ENCODE results near the gene TULP1. TPM values are rescaled to one million over a fixed set of nuclear protein-coding genes. Genes with fewer than 3 reads are reported as not detected.
A peak's percentile ranks its signal among the peaks of the same experiment; 100 is the strongest.

TULP1 gene
- total and polyA plus RNA-seq, 2 of the 13 experiments (the other 11 are each of a cell fraction or from before 2014, with no cell fraction given) = not detected

DNA sequence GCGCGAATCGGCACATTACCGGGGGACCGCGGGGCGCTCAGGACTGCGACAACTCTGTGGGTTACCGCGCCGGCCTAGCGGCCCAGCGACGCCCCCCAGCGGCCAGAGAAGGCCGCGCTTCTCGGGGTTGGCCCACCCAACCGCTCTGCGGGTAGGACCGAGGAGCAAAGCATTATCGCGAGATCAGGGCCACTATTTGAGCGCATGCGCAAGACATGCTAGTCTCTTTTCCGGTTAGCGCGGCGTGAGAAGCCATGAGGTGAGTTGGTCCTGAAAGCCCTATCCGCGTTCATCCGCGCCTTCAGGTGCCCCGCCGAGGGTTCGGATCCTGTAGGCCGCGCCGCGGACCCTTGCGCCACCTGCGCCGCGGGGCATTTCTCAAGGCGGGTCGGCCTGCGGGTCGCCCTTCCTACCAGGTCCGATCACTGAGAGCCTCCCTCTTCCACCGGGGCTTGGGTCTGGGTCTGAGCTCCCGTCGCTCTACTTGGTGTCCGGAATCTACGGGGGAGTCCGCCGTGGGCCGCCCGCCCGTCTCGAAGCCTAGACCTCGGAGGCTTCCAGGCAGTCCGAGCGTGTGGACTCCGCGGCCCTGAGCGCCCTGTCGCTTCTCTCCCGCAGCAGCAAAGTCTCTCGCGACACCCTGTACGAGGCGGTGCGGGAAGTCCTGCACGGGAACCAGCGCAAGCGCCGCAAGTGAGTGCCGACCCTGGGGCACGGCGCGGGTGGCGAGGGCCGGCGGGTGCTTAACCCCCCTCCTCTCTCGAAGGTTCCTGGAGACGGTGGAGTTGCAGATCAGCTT lies 44.3 kb downstream of the TULP1 start, which contains the start of gene RPL10A (continued):
- TF ChIP-seq, protein P1, sequence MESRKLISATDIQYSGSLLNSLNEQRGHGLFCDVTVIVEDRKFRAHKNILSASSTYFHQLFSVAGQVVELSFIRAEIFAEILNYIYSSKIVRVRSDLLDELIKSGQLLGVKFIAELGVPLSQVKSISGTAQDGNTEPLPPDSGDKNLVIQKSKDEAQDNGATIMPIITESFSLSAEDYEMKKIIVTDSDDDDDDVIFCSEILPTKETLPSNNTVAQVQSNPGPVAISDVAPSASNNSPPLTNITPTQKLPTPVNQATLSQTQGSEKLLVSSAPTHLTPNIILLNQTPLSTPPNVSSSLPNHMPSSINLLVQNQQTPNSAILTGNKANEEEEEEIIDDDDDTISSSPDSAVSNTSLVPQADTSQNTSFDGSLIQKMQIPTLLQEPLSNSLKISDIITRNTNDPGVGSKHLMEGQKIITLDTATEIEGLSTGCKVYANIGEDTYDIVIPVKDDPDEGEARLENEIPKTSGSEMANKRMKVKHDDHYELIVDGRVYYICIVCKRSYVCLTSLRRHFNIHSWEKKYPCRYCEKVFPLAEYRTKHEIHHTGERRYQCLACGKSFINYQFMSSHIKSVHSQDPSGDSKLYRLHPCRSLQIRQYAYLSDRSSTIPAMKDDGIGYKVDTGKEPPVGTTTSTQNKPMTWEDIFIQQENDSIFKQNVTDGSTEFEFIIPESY (CRISPR knock-in tag; IDR thresholded peaks at IDR 0.05) = peak; percentile 73
- TF ChIP-seq, protein P2, sequence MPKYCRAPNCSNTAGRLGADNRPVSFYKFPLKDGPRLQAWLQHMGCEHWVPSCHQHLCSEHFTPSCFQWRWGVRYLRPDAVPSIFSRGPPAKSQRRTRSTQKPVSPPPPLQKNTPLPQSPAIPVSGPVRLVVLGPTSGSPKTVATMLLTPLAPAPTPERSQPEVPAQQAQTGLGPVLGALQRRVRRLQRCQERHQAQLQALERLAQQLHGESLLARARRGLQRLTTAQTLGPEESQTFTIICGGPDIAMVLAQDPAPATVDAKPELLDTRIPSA (CRISPR knock-in tag; IDR thresholded peaks at IDR 0.05; ENCODE audit: borderline replicate concordance) = peak; percentile 89; the same call in 1 of the 2 replicates
- 0 out of 2 replicates have a peak, but pooled peaks have one; percentile 55 for TF ChIP-seq U2AF2 (IDR thresholded peaks at IDR 0.05; ENCODE audit: low read depth, low read length)
- TF ChIP-seq REXO4 (CRISPR knock-in tag; IDR thresholded peaks at IDR 0.05; ENCODE audit: borderline replicate concordance) = no peak
- peak; percentile 94 for TF ChIP-seq PHF8 (CRISPR knock-in tag; IDR thresholded peaks at IDR 0.05)
- TF ChIP-seq, protein P3, sequence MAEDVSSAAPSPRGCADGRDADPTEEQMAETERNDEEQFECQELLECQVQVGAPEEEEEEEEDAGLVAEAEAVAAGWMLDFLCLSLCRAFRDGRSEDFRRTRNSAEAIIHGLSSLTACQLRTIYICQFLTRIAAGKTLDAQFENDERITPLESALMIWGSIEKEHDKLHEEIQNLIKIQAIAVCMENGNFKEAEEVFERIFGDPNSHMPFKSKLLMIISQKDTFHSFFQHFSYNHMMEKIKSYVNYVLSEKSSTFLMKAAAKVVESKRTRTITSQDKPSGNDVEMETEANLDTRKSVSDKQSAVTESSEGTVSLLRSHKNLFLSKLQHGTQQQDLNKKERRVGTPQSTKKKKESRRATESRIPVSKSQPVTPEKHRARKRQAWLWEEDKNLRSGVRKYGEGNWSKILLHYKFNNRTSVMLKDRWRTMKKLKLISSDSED (CRISPR knock-in tag; IDR thresholded peaks at IDR 0.05) = peak; percentile 64; the same call in 1 of the 2 replicates
- TF ChIP-seq ZNF30 (CRISPR knock-in tag; IDR thresholded peaks at IDR 0.05) = peak; percentile 93; the same call in 1 of the 2 replicates
- TF ChIP-seq ZNF446 (CRISPR knock-in tag; IDR thresholded peaks at IDR 0.05) = peak; percentile 84; the same call in 1 of the 2 replicates
- peak; percentile 59; the same call in 1 of the 2 replicates for TF ChIP-seq MAFF (IDR thresholded peaks at IDR 0.05; ENCODE audit: low read depth, low read length)
- peak; percentile 58; the same call in 1 of the 2 replicates for TF ChIP-seq ZNF143 (CRISPR knock-in tag; IDR thresholded peaks at IDR 0.05)
- TF ChIP-seq, protein P4, sequence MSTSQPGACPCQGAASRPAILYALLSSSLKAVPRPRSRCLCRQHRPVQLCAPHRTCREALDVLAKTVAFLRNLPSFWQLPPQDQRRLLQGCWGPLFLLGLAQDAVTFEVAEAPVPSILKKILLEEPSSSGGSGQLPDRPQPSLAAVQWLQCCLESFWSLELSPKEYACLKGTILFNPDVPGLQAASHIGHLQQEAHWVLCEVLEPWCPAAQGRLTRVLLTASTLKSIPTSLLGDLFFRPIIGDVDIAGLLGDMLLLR (CRISPR knock-in tag; IDR thresholded peaks at IDR 0.05) = peak; percentile 98
- TF ChIP-seq PHF20 (CRISPR knock-in tag; IDR thresholded peaks at IDR 0.05) = peak; percentile 87
- TF ChIP-seq, protein P5, sequence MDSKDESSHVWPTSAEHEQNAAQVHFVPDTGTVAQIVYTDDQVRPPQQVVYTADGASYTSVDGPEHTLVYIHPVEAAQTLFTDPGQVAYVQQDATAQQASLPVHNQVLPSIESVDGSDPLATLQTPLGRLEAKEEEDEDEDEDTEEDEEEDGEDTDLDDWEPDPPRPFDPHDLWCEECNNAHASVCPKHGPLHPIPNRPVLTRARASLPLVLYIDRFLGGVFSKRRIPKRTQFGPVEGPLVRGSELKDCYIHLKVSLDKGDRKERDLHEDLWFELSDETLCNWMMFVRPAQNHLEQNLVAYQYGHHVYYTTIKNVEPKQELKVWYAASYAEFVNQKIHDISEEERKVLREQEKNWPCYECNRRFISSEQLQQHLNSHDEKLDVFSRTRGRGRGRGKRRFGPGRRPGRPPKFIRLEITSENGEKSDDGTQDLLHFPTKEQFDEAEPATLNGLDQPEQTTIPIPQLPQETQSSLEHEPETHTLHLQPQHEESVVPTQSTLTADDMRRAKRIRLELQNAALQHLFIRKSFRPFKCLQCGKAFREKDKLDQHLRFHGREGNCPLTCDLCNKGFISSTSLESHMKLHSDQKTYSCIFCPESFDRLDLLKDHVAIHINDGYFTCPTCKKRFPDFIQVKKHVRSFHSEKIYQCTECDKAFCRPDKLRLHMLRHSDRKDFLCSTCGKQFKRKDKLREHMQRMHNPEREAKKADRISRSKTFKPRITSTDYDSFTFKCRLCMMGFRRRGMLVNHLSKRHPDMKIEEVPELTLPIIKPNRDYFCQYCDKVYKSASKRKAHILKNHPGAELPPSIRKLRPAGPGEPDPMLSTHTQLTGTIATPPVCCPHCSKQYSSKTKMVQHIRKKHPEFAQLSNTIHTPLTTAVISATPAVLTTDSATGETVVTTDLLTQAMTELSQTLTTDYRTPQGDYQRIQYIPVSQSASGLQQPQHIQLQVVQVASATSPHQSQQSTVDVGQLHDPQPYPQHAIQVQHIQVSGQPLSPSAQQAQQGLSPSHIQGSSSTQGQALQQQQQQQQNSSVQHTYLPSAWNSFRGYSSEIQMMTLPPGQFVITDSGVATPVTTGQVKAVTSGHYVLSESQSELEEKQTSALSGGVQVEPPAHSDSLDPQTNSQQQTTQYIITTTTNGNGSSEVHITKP (CRISPR knock-in tag; IDR thresholded peaks at IDR 0.05; ENCODE audit: low read depth) = peak; percentile 94
- TF ChIP-seq ZNF484 (CRISPR knock-in tag; IDR thresholded peaks at IDR 0.05; ENCODE audit: borderline replicate concordance, low read depth) = no peak
- TF ChIP-seq MAFG (CRISPR knock-in tag; IDR thresholded peaks at IDR 0.05) = no peak
- TF ChIP-seq, protein P6, sequence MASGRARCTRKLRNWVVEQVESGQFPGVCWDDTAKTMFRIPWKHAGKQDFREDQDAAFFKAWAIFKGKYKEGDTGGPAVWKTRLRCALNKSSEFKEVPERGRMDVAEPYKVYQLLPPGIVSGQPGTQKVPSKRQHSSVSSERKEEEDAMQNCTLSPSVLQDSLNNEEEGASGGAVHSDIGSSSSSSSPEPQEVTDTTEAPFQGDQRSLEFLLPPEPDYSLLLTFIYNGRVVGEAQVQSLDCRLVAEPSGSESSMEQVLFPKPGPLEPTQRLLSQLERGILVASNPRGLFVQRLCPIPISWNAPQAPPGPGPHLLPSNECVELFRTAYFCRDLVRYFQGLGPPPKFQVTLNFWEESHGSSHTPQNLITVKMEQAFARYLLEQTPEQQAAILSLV (CRISPR knock-in tag; IDR thresholded peaks at IDR 0.05; ENCODE audit: borderline replicate concordance) = peak; percentile 99
- TF ChIP-seq AHR (CRISPR knock-in tag; IDR thresholded peaks at IDR 0.05) = peak; percentile 94; the same call in 1 of the 2 replicates
- TF ChIP-seq ZNF883 (CRISPR knock-in tag; IDR thresholded peaks at IDR 0.05; ENCODE audit: not compliant biosample characterization) = peak; percentile 96
- 0 out of 2 replicates have a peak, but pooled peaks have one; percentile 20 for TF ChIP-seq PCBP1 (IDR thresholded peaks at IDR 0.05; ENCODE audit: borderline replicate concordance, low read depth, low read length)
